ENCODE results near the gene DHX38. TPM values are rescaled to one million over a fixed set of nuclear protein-coding genes. Genes with fewer than 3 reads are reported as not detected.

DHX38 gene
- total RNA-seq, 2 experiments from 2014 or later, result 78.6 to 79.9 TPM

DNA sequence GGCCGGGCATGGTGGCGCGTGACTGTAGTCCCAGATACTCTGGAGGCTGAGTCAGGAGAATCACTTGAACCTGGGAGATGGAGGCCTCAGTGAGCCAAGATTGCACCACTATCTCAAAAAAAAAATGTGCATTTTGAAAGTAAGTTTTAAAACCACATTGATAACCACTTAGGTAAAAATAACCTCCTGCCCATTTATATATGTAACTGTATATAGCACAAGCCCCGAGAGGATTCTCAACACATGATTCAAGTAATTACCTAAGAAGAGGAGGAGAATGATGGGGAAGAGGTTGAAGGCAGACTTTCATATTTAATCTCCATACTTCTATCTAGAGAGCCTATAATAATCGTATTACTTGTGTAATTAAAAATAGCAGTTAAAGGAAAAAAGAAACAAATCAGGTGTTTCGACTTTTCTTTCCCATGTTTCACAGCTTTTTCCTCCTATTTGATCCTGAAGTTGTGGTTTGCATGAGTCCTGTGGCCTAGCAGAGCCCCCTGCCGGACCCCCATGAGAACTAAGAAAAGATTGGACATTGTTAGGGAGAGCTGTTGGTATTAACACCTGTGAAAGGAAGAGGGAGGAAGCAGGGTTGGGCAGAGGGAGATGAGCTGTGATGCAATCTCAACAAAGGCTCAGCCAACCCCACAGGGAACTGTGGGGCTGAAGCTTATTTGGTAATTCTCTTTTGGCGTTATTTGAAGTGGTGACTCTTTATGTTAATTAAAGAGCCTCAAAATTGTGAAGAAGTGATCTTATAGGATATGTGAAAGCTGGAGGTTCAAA, 56.2 kb downstream of the DHX38 start:
- Mint-ChIP-seq H3K36me3 (ENCODE audit: low read depth) (no peaks in the 10 kb centered on the region), H3K9me3 (peaks cover 3% of the 10 kb centered on the region), H3K4me1 (ENCODE audit: low read depth) (no peaks in the 10 kb centered on the region), H3K4me3 (no peak overlapping the region), H3K27me3 (ENCODE audit: low read depth) (no peaks in the 10 kb centered on the region), H3K27ac (no peak overlapping the region)
- CTCF ChIA-PET, result no interaction called here
- DNase-seq, result no peak
- intact Hi-C loops (cut with micrococcal nuclease), result no loop called here

DNA sequence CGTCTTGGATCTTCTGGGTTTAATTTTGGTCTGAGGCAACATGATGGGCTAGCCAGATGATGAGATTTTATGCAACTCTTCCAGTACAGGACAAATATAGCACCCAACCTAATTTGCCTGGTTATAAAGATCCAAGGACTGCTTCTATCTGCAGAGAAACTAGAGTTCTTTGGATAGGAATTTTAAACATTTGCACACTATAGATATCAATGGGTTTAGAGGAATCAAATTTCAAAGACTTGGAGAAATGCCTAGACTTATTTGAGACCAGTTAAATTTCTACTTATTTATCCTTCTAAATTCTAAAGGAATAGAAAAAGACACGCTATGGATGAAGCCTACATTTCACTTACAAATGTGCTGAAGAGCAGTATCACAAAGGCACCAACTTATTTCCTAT, 65.7 kb downstream of the DHX38 start:
- H3K4me1 Mint-ChIP-seq (ENCODE audit: low read depth), result no peaks in the 10 kb centered on the region
- no peak for DNase-seq
- H3K36me3 Mint-ChIP-seq (ENCODE audit: low read depth), result no peaks in the 10 kb centered on the region
- H3K4me3 Mint-ChIP-seq, result no peak overlapping the region
- H3K9me3 Mint-ChIP-seq, result no peaks in the 10 kb centered on the region
- intact Hi-C loops (cut with micrococcal nuclease), result no loop called here
- no peaks in the 10 kb centered on the region for H3K27me3 Mint-ChIP-seq (ENCODE audit: low read depth)
- no peak overlapping the region for H3K27ac Mint-ChIP-seq
- CTCF ChIA-PET, result no interaction called here

DNA sequence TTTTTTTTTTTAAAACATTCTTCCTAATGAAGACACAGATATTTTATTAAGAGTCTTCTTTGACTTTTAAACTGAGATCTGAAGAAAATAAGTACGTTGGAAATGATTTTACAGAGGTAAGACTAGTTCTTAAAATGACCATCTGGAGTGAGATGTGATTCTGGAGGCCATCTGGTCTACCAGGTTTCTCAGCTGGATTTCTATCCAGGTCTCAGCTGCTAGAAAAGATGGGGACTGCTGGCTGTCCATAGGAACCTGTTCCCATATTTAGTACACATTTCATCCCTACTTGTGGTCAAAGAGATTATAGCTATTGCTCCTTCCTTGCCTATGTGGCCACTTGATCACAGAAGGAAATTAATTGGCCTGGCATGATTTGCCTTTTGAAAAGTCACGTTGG, 66.2 kb downstream of the DHX38 start:
- CTCF ChIA-PET, result no interaction called here

DNA sequence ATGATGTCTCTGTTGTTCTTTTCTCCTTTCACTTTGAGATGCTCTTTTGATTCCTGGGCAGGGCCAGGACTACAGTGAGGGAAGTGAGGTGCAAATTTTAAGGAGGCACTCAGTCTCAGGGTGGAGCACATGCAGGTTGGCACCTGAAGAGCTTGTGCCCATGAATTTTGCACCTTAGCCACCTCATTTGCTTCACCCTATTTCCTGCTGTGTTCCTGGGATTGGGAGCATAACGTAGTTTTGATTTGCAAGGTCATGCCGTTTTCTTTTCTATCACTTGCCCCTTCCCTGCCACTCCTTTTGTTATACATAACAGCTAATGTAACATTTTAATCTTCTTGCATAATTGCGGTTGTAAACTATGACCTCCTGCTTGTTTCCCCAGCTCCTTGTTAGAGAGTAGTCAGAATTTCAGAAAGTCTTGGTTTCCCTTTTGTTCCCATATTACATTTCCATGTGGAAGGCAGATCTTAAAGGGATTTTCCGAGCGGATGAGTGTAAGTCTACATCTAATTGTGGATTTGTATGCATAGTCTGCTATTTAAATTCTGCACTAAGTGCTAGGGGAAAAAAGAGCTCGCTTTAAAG, 68.6 kb downstream of the DHX38 start:
- intact Hi-C loops (cut with micrococcal nuclease), result no loop called here
- no peaks in the 10 kb centered on the region for H3K36me3 Mint-ChIP-seq (ENCODE audit: low read depth)
- no peak overlapping the region for H3K4me3 Mint-ChIP-seq
- H3K9me3 Mint-ChIP-seq, result no peaks in the 10 kb centered on the region
- H3K27me3 Mint-ChIP-seq (ENCODE audit: low read depth), result peaks cover 3% of the 10 kb centered on the region
- DNase-seq, result no peak
- CTCF ChIA-PET, result interaction anchor here (0.8 kb wide), 1 partner anchor 37 kb away, joined by 3 read pairs; no protein-coding TSS in a partner anchor
- H3K4me1 Mint-ChIP-seq (ENCODE audit: low read depth), result no peaks in the 10 kb centered on the region
- H3K27ac Mint-ChIP-seq, result no peak overlapping the region

More for the DNA sequence above, 66.2 kb downstream of the DHX38 start:
- no peak for DNase-seq
- intact Hi-C loops (cut with micrococcal nuclease), result no loop called here
- no peaks in the 10 kb centered on the region for H3K9me3 Mint-ChIP-seq
- H3K36me3 Mint-ChIP-seq (ENCODE audit: low read depth), result no peaks in the 10 kb centered on the region
- no peak overlapping the region for H3K27ac Mint-ChIP-seq
- H3K27me3 Mint-ChIP-seq (ENCODE audit: low read depth), result no peaks in the 10 kb centered on the region
- no peaks in the 10 kb centered on the region for H3K4me1 Mint-ChIP-seq (ENCODE audit: low read depth)
- H3K4me3 Mint-ChIP-seq, result no peak overlapping the region

Other genes starting within 250 kb of the DHX38 start
- 10 to 100 TPM; 11.3 to 11.9 TPM for gene ATXN1L, start 247.9 kb upstream of the DHX38 start, total RNA-seq
- gene ZNF821, start 209.7 kb upstream of the DHX38 start, total RNA-seq, result 1 to 10 TPM; 5.9 TPM
- gene IST1, start 198.3 kb upstream of the DHX38 start, total RNA-seq, result 100 to 1,000 TPM; 196 to 203 TPM
- not detected for gene PKD1L3, start 93.4 kb upstream of the DHX38 start, total RNA-seq
- gene DHODH, start 85.1 kb upstream of the DHX38 start, total RNA-seq, result 10 to 100 TPM; 18.3 to 19.9 TPM
- not detected for gene HP, start 39.3 kb upstream of the DHX38 start, total RNA-seq
- gene HPR, start 30.6 kb upstream of the DHX38 start, total RNA-seq, result not detected
- gene TXNL4B, start 227 bp upstream of the DHX38 start, total RNA-seq, result 10 to 100 TPM; 22.0 to 24.1 TPM
- under 1 TPM; 0.17 to 0.24 TPM for gene PMFBP1, start 78.3 kb downstream of the DHX38 start, total RNA-seq